IgD-negative memory B cell (primary cell): ENCODE data around the gene MEA1. TPM values are rescaled to one million over a fixed set of nuclear protein-coding genes. Genes with fewer than 3 reads are reported as not detected.
"Not testable (repeated sequence)": the region's sequence is repeated elsewhere in the genome, so short reads cannot be mapped to it uniquely, and the experiment has no call there.

Experiments used
- H3K27ac Mint-ChIP-seq, 3 donors: one replicate each; pipeline ENCODE4 v1.8.0; 2020 to 2022; ENCODE audit warnings: mild to moderate bottlenecking in 3 of 3, mixed read lengths in 3 of 3, moderate library complexity in 1 of 3
- H3K27me3 Mint-ChIP-seq: one replicate; pipeline ENCODE4 v1.8.0; 2021; ENCODE audit warnings: mixed read lengths
- H3K36me3 Mint-ChIP-seq: one replicate; pipeline ENCODE4 v1.8.0; 2020; ENCODE audit warnings: mild to moderate bottlenecking, mixed read lengths
- H3K4me1 Mint-ChIP-seq, 3 donors: one replicate each; pipeline ENCODE4 v1.8.0; 2020 to 2022; ENCODE audit warnings: mixed read lengths in 3 of 3, mild to moderate bottlenecking in 1 of 3
- H3K4me3 Mint-ChIP-seq, 4 donors: one replicate each; pipeline ENCODE4 v1.8.0; 2020 to 2022; ENCODE audit warnings: mild to moderate bottlenecking in 4 of 4, mixed read lengths in 4 of 4, moderate library complexity in 3 of 4
- H3K9me3 Mint-ChIP-seq, 3 donors: one replicate each; pipeline ENCODE4 v1.8.0; 2020 to 2021; ENCODE audit warnings: mixed read lengths in 3 of 3, mild to moderate bottlenecking in 1 of 3
- polyA plus RNA-seq: library from polyadenylated mRNA; unstranded; fragments of 300-500 nt; fragmentation: Illumina TruSeq; gene quantifications from one replicate; pipeline ENCODE4 v1.2.3, GENCODE V29; 2021

MEA1 gene
- polyA plus RNA-seq, 1 donor from 2014 or later = 76.3 TPM

GRCh38 chr6:43050981-43051380, 37.2 kb upstream of the MEA1 start:
- H3K27me3 Mint-ChIP-seq = no peaks in the 10 kb centered on the region
- peaks cover 13 to 23% (median 19%) of the 10 kb centered on the region in 3 donors for H3K4me1 Mint-ChIP-seq
- H3K9me3 Mint-ChIP-seq = no peaks in the 10 kb centered on the region
- H3K27ac Mint-ChIP-seq = no peak overlapping the region
- H3K36me3 Mint-ChIP-seq = no peaks in the 10 kb centered on the region
- H3K4me3 Mint-ChIP-seq = peak overlapping the region in 2 of 4 donors; percentile 8 to 28

GRCh38 chr6:43047998-43048397, 34.3 kb upstream of the MEA1 start:
- H3K9me3 Mint-ChIP-seq = no peaks in the 10 kb centered on the region
- H3K4me3 Mint-ChIP-seq = no peak overlapping the region
- H3K36me3 Mint-ChIP-seq = no peaks in the 10 kb centered on the region
- peaks cover 9 to 10% (median 10%) of the 10 kb centered on the region in 3 donors for H3K4me1 Mint-ChIP-seq
- H3K27me3 Mint-ChIP-seq = no peaks in the 10 kb centered on the region
- no peak overlapping the region for H3K27ac Mint-ChIP-seq

GRCh38 chr6:43045371-43045930, 31.7 kb upstream of the MEA1 start:
- H3K4me3 Mint-ChIP-seq = no peak overlapping the region
- no peaks in the 10 kb centered on the region for H3K9me3 Mint-ChIP-seq
- H3K27me3 Mint-ChIP-seq = no peaks in the 10 kb centered on the region
- no peaks in the 10 kb centered on the region for H3K36me3 Mint-ChIP-seq
- no peak overlapping the region for H3K27ac Mint-ChIP-seq
- peaks cover 0 to 5% (median 0%) of the 10 kb centered on the region in 3 donors for H3K4me1 Mint-ChIP-seq

DNA sequence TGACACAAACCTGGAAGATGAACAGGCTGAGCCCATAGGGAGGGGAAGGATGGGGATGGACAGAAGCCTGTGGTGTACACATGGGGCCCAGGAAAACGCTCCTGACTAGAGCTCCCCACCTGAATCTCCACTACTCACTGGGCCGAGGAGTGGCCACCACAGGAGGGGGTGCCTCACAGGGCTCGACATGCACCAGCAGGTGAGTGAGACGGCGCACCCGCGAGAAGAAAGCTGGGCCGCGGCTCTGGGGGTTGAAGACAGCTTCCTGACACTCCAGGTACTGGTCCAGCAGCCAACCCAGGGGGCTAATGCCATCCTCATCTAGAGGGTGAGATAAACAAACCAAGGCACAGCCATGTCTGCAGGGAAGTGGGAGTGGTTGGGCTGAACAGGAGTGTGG, 29.6 kb upstream of the MEA1 start:
- Mint-ChIP-seq H3K4me1 (peaks cover 0 to 3% (median 0%) of the 10 kb centered on the region in 3 donors), H3K36me3 (peaks cover 5% of the 10 kb centered on the region), H3K9me3 (no peaks in the 10 kb centered on the region), H3K27ac (no peak overlapping the region), H3K4me3 (no peak overlapping the region), H3K27me3 (no peaks in the 10 kb centered on the region)

- H3K9me3 Mint-ChIP-seq, H3K27me3 Mint-ChIP-seq, H3K4me1 Mint-ChIP-seq, H3K36me3 Mint-ChIP-seq: not testable (repeated sequence)
- peak overlapping the region in 1 of 3 donors; percentile 47 for H3K27ac Mint-ChIP-seq
- peak overlapping the region in 1 of 4 donors; percentile 85 for H3K4me3 Mint-ChIP-seq
Observed at GRCh38 chr6:43041475-43041874, 27.7 kb upstream of the MEA1 start.

DNA sequence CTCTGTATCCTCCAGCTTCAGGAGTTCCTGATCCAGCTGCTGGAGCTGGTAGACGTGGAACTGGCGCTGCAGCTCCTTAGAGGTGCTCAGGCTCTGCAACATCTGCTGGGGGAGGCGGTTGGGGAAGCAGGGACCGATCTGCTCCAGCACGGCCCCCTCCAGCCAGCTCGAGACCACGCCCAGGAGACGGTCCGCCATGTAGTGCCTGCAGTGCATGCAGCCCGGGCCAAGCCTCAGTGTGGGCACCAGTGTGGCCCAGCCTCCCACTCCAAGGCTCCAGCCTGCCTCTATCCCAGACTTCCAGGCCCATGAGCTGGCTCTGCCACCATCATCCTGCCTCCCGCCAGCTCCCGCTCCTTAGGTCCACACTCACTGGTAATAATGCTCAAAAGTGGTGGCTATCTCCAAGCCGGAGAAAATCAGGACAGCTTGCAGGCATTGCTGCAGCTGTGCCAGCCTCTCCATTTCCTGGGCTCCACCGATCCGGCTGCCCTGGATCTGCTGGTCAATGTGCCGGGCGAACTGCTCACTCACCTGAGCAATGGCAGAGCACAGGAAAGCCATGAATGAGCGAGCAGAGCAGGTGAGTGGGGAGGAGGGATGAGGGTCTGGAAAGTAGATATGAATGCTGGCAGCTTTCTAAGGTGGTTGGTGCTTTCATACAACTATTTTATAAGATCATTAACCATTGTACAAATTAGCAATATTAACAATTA, 27.0 kb upstream of the MEA1 start:
- Mint-ChIP-seq H3K4me3 (no peak overlapping the region), H3K9me3 (no peaks in the 10 kb centered on the region), H3K27ac (peak overlapping the region in 1 of 3 donors; percentile 47), H3K36me3 (peaks cover 7% of the 10 kb centered on the region), H3K4me1 (no peaks in the 10 kb centered on the region), H3K27me3 (no peaks in the 10 kb centered on the region)

DNA sequence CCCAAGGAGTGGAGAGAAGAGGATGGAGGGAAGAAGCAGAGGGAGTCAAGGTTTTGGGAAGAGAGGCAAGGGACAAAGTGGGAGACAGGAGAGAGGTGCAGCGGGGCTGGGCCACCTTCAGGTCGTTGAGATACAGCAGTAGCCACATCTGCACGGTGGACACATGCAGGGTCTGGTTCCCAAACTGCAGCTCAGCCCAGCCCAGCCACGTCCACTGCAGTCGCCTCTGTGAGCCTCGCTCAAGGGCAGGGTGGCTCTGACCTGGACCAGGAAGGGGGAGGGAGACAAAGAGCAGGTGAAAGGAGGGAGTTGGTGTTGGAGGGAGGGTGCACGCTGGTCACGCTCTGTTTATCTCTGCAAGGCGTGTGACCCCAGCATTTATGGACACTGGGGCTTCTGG, 25.0 kb upstream of the MEA1 start:
- no peak overlapping the region for H3K4me3 Mint-ChIP-seq
- no peaks in the 10 kb centered on the region for H3K4me1 Mint-ChIP-seq
- H3K9me3 Mint-ChIP-seq = no peaks in the 10 kb centered on the region
- H3K36me3 Mint-ChIP-seq = peaks cover 8% of the 10 kb centered on the region
- no peak overlapping the region for H3K27ac Mint-ChIP-seq
- no peaks in the 10 kb centered on the region for H3K27me3 Mint-ChIP-seq

- H3K4me1 Mint-ChIP-seq = peaks cover 0 to 3% (median 0%) of the 10 kb centered on the region in 3 donors
- H3K27ac Mint-ChIP-seq = no peak overlapping the region
- H3K9me3 Mint-ChIP-seq = no peaks in the 10 kb centered on the region
- peaks cover 12% of the 10 kb centered on the region for H3K36me3 Mint-ChIP-seq
- no peaks in the 10 kb centered on the region for H3K27me3 Mint-ChIP-seq
- no peak overlapping the region for H3K4me3 Mint-ChIP-seq
Observed at GRCh38 chr6:43037706-43038105, 24.0 kb upstream of the MEA1 start.

DNA sequence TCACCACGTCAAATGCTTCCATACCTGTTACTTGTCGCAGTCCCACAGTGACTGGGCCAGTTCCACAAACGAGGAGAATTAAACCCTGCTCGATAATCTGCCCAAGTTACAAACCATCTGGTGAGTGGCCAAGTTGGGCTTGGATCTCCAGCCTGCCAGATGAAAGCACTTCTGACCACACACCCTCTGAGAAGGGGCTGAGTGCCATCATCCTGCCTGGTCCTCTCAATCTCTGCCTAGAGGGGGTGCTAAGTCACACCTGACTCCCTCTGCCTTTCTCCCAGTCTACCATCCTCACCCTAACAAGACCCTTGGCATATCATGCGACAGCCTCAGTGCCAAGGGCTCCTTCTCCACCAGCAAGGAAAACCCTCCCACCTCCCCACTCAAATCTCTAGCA, 23.5 kb upstream of the MEA1 start:
- Mint-ChIP-seq H3K4me3 (peak overlapping the region in 1 of 4 donors; percentile 25), H3K4me1 (peaks cover 0 to 3% (median 0%) of the 10 kb centered on the region in 3 donors), H3K27ac (no peak overlapping the region), H3K9me3 (no peaks in the 10 kb centered on the region), H3K36me3 (peaks cover 12% of the 10 kb centered on the region), H3K27me3 (no peaks in the 10 kb centered on the region)

DNA sequence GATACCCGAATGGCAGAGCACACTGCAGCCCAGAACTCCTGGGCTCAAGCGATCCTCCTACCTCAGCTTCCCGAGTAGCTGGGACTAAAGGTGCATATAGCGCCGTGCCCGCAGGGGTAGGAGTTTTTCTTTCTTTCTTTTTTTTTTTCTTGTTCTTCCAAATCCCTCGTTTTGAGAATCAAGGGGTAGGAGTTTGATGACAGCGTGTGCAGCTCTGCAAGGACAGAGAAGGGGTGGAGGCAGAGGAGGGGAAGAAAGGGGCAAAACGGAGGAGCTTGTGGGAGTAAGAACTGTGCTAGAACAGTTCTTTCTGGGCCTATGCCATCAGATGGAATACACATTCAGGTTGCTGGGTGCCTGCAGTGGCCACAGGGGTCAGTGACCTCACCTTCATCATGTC, 23.0 kb upstream of the MEA1 start:
- no peaks in the 10 kb centered on the region for H3K27me3 Mint-ChIP-seq
- H3K4me3 Mint-ChIP-seq = no peak overlapping the region
- no peak overlapping the region for H3K27ac Mint-ChIP-seq
- H3K9me3 Mint-ChIP-seq = no peaks in the 10 kb centered on the region
- peaks cover 15% of the 10 kb centered on the region for H3K36me3 Mint-ChIP-seq
- peaks cover 0 to 3% (median 0%) of the 10 kb centered on the region in 3 donors for H3K4me1 Mint-ChIP-seq

DNA sequence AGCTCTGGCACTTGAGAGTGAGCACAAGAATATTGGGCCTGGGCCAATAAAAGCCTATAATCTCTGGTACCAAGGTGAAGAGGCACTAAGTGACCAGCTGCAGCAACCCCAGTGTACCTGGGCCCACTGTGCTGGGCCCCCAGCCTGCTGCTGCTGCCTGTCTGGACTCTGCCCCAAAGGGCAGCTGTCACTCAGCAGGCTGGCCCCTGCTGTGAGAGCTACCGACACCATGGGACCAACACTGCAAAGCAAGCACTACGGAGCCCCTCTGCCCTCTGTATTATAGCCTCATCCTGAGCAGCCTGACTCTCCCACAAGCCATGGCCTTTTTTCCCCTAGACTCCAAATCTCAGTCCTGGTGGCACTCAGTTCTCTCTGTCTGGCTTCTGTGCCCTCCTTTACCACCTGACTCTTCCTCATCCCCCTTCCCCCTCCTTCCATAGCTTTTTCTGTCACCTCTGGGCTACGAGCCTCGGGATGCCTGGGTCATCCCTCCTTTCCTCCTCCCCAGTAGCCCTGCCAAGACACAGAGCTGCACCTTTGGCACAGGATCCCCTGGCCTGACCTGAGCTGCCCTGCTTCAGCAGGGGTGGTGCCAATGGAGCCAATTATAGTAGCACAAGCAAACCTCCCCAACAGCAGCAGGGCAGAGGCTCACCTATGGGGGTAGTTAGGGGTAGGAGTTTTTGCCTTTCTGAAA, 21.9 kb upstream of the MEA1 start:
- Mint-ChIP-seq H3K27ac (no peak overlapping the region), H3K36me3 (peaks cover 17% of the 10 kb centered on the region), H3K9me3 (no peaks in the 10 kb centered on the region), H3K4me3 (no peak overlapping the region), H3K4me1 (peaks cover 0 to 3% (median 0%) of the 10 kb centered on the region in 3 donors), H3K27me3 (no peaks in the 10 kb centered on the region)

DNA sequence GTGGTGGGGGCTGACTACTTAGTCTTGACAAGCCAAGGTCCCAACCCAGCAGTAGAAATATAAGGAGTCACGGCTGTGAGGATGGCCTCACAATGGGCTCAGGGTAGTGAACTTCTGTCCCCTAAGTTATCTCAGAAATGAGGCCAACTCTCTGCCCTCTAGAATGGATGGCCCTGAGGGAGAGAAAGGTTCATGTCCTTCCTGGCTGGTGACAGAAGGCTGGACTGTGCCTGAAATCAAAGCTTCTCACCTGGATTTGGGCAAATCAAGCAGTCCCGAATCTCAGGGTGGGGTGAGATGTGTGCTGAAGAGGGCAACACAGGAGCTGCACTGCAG, 20.4 kb upstream of the MEA1 start:
- H3K9me3 Mint-ChIP-seq = no peaks in the 10 kb centered on the region
- H3K27me3 Mint-ChIP-seq = no peaks in the 10 kb centered on the region
- H3K36me3 Mint-ChIP-seq = peaks cover 14% of the 10 kb centered on the region
- peaks cover 0 to 3% (median 0%) of the 10 kb centered on the region in 3 donors for H3K4me1 Mint-ChIP-seq
- H3K4me3 Mint-ChIP-seq = no peak overlapping the region
- no peak overlapping the region for H3K27ac Mint-ChIP-seq

DNA sequence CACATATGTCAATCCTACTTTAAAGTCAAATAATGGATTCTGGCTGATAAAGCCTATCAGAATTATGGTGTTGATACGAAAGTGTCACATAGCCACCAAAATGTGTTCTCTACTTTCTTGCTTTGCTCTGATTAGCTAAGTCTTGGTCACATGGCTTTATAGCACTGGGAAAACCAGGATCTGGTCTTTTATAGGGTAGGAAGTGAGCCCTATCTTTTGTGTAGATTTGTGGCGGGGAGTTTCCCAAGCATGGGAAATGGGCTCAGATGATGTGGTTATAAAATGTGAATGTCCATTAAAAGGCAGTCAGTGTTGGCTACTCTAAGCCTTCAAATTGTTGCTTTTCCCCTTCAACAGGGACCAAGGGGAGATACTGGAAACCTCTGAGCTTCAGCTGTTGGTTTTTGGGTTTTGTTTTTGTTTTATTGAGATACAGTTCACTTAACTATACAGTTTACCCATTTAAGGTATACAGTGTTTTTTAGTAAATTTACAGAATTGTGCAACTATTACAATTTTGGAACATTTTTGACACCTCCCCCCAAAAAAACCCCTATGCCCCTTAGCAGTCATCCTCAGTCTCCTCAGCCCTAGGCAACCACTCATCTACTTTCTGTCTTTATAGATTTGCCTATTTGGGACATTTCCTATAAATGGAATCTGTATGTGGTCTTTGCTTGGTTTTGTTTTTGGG, 19.9 kb upstream of the MEA1 start:
- H3K27me3 Mint-ChIP-seq = no peaks in the 10 kb centered on the region
- H3K36me3 Mint-ChIP-seq = peaks cover 14% of the 10 kb centered on the region
- H3K9me3 Mint-ChIP-seq = no peaks in the 10 kb centered on the region
- no peak overlapping the region for H3K4me3 Mint-ChIP-seq
- peak overlapping the region in 1 of 3 donors; percentile 33 for H3K27ac Mint-ChIP-seq
- H3K4me1 Mint-ChIP-seq = peaks cover 0 to 3% (median 0%) of the 10 kb centered on the region in 3 donors

DNA sequence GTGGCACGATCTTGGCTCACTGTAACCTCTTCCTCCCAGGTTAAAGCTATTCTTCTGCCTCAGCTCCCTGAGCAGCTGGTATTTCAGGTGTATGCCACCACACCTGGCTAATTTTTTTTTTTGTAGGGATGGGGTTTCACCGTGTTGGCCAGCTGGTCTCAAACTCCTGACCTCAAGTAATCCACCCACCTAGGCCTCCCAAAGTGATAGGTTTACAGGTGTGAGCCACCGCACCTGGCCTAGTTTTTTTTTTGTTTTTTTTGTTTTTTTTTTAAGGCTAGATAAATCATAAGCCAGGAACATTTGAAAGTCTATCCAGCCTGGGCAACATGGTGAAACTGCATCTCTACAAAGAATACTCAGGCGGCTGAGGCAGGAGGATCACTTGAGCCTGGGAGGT, 18.6 kb upstream of the MEA1 start:
- Mint-ChIP-seq H3K36me3 (peaks cover 12% of the 10 kb centered on the region), H3K9me3 (no peaks in the 10 kb centered on the region), H3K4me1 (peaks cover 0 to 3% (median 0%) of the 10 kb centered on the region in 3 donors), H3K4me3 (no peak overlapping the region), H3K27me3 (no peaks in the 10 kb centered on the region), H3K27ac (no peak overlapping the region)

DNA sequence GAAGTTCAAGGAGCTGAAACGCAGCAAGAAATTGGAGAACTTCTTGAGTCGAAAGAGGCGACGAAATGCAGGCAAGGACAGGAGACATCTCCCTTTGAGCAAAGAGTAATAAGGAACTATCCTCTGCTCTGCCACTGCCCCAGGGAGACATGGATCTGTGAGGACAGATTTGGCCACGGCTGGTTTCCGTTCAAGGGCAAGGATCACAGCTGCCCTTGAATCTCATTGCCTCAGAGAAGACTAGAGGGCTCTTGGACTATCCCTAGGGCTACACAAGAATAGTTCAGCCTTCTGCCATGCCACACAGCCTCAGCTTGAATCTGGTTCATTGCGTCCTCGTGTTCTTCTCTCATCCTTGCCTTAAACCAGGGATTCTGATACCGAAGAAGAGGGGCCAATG, 15.4 kb upstream of the MEA1 start:
- no peak overlapping the region for H3K4me3 Mint-ChIP-seq
- peaks cover 0 to 3% (median 3%) of the 10 kb centered on the region in 3 donors for H3K4me1 Mint-ChIP-seq
- H3K9me3 Mint-ChIP-seq = no peaks in the 10 kb centered on the region
- no peak overlapping the region for H3K27ac Mint-ChIP-seq
- peaks cover 9% of the 10 kb centered on the region for H3K36me3 Mint-ChIP-seq
- no peaks in the 10 kb centered on the region for H3K27me3 Mint-ChIP-seq
